ENCODE results near the gene DHRS7.

DNA sequence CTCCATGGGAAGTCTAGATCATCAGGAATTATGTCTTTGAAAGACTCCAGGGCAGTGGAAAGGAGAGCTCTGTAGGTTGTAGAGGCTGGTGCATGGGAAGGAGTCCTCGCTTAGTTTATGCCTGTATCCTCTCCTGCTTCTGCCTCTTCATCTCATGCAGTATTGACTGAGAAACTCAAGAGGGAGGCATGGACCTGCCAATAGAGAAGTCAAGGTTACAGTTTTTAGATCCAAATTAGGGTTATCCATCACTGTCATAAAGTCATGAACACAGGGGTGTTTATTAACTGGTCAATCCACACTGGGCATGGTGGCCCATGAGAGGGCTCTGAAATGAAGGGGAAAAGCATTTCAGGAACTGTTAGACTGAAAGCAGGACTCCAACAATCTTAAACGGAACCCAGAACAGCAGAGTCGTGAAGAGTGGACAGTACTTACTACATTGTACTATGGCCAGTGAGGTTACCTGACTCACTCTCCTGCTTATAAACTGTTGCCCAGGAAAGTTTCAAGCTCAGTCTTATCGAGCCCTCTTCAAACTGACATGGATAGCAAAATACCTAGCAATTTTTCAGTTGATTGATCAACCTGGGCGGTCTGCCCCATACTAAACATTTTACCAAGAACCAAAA lies 30.1 kb upstream of the DHRS7 start:
- TF ChIP-seq EZH2 (IDR thresholded peaks at IDR 0.05; ENCODE audit: borderline replicate concordance, low read depth, low read length, severe bottlenecking) (no peak), CTCF (IDR thresholded peaks at IDR 0.05; ENCODE audit: borderline replicate concordance, extremely low read depth, low read length, poor library complexity, severe bottlenecking) (no peak)
